Panc1 (cell line): ENCODE measurements around the gene LRRC8C.
"Not testable (repeated sequence)": the region's sequence is repeated elsewhere in the genome, so short reads cannot be mapped to it uniquely, and the experiment has no call there.

Experiments
- POLR2AphosphoS5 ChIP-seq: IDR thresholded peaks from 2 replicates; pipeline ENCODE4 v1.6.1; 2012; ENCODE audit warnings: mild to moderate bottlenecking, low read depth, low read length, moderate library complexity
- TF ChIP-seq, protein P1 (sequence below): fragments of 450-650 bp; IDR thresholded peaks from 2 replicates; pipeline ENCODE4 v1.5.1; 2017; ENCODE audit warnings: mild to moderate bottlenecking
- TF ChIP-seq, protein P2 (sequence below), 2 experiments: IDR thresholded peaks; 2 replicates each; pipeline ENCODE4 v1.6.1; 2011 to 2012; ENCODE audit warnings: low read depth in 2 of 2, control low read depth in 1 of 2, low read length in 1 of 2, mild to moderate bottlenecking in 1 of 2, moderate library complexity in 1 of 2; ENCODE audit not compliant: insufficient read depth in 1 of 2

GRCh38 chr1:89592861-89593302 lies 40.0 kb upstream of the LRRC8C start:
- TF ChIP-seq, protein P1, sequence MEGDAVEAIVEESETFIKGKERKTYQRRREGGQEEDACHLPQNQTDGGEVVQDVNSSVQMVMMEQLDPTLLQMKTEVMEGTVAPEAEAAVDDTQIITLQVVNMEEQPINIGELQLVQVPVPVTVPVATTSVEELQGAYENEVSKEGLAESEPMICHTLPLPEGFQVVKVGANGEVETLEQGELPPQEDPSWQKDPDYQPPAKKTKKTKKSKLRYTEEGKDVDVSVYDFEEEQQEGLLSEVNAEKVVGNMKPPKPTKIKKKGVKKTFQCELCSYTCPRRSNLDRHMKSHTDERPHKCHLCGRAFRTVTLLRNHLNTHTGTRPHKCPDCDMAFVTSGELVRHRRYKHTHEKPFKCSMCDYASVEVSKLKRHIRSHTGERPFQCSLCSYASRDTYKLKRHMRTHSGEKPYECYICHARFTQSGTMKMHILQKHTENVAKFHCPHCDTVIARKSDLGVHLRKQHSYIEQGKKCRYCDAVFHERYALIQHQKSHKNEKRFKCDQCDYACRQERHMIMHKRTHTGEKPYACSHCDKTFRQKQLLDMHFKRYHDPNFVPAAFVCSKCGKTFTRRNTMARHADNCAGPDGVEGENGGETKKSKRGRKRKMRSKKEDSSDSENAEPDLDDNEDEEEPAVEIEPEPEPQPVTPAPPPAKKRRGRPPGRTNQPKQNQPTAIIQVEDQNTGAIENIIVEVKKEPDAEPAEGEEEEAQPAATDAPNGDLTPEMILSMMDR, result not testable (repeated sequence)
- TF ChIP-seq, protein P2, sequence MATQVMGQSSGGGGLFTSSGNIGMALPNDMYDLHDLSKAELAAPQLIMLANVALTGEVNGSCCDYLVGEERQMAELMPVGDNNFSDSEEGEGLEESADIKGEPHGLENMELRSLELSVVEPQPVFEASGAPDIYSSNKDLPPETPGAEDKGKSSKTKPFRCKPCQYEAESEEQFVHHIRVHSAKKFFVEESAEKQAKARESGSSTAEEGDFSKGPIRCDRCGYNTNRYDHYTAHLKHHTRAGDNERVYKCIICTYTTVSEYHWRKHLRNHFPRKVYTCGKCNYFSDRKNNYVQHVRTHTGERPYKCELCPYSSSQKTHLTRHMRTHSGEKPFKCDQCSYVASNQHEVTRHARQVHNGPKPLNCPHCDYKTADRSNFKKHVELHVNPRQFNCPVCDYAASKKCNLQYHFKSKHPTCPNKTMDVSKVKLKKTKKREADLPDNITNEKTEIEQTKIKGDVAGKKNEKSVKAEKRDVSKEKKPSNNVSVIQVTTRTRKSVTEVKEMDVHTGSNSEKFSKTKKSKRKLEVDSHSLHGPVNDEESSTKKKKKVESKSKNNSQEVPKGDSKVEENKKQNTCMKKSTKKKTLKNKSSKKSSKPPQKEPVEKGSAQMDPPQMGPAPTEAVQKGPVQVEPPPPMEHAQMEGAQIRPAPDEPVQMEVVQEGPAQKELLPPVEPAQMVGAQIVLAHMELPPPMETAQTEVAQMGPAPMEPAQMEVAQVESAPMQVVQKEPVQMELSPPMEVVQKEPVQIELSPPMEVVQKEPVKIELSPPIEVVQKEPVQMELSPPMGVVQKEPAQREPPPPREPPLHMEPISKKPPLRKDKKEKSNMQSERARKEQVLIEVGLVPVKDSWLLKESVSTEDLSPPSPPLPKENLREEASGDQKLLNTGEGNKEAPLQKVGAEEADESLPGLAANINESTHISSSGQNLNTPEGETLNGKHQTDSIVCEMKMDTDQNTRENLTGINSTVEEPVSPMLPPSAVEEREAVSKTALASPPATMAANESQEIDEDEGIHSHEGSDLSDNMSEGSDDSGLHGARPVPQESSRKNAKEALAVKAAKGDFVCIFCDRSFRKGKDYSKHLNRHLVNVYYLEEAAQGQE (IDR thresholded peaks at IDR 0.05; ENCODE audit: insufficient read depth in 1 of 2, low read depth in 2 of 2, low read length in 1 of 2), result not testable (repeated sequence)
- TF ChIP-seq POLR2AphosphoS5, result not testable (repeated sequence)
